Measurements from ENCODE around the gene DNM3. TPM values are rescaled to one million over a fixed set of nuclear protein-coding genes. Genes with fewer than 3 reads are reported as not detected.

The DNM3 gene
- polyA plus RNA-seq, 1 donor (not counting 4 experiments of a cell fraction or from before 2014, with no cell fraction given) = 2.0 TPM

- Histone ChIP-seq H3K79me2 (ENCODE audit: control insufficient read depth, insufficient read depth, low read length) (no peaks in the 10 kb centered on the region), H3K9me1 (ENCODE audit: control insufficient read depth, extremely low read depth, insufficient read depth, low read length) (no peaks in the 10 kb centered on the region), H3K4me2 (ENCODE audit: control insufficient read depth, extremely low read depth, insufficient read depth, low read depth, low read length) (no peak overlapping the region), H3K4me1 (ENCODE audit: control insufficient read depth, extremely low read depth, insufficient read depth, low read length) (peaks cover 30% of the 10 kb centered on the region), H3K36me3 (ENCODE audit: control insufficient read depth in 2 of 2, extremely low read depth in 1 of 2, insufficient read depth in 2 of 2, low read length in 2 of 2) (no peaks in the 10 kb centered on the region), H3K9me3 (ENCODE audit: control insufficient read depth, low read depth, low read length) (no peaks in the 10 kb centered on the region), H3K4me3 (ENCODE audit: control insufficient read depth in 2 of 3, extremely low read depth in 1 of 3, insufficient read depth in 2 of 3, low read depth in 1 of 3, low read length in 3 of 3) (no peak overlapping the region), H3K27me3 (ENCODE audit: control insufficient read depth, extremely low read depth, insufficient read depth, low read length) (no peaks in the 10 kb centered on the region), H3K27ac (ENCODE audit: control insufficient read depth, insufficient read depth, low read length) (no peak overlapping the region), H3K9ac (ENCODE audit: control insufficient read depth, extremely low read depth, insufficient read depth, low read length) (no peak overlapping the region), H2AFZ (ENCODE audit: control insufficient read depth, low read length) (no peak overlapping the region), H4K20me1 (ENCODE audit: control insufficient read depth, extremely low read depth, insufficient read depth, low read length) (no peaks in the 10 kb centered on the region)
- FAIRE-seq (no peak), DNase-seq (ENCODE audit: low read depth, low spot score) (no peak)
- dilution Hi-C loops (cut with MboI; ENCODE audit: extremely low pct_ligation_motif_present, low sequenced_read_pairs) = no loop called here
- no peak for TF ChIP-seq CTCF (optimal IDR thresholded peaks at IDR 0.05 in 1 of 3, IDR thresholded peaks at IDR 0.05 in 1 of 3, conservative IDR thresholded peaks at IDR 0.05 in 1 of 3; ENCODE audit: extremely low read depth in 1 of 3, insufficient read depth in 2 of 3, low read length in 3 of 3)
- no peak for TF ChIP-seq EZH2 (IDR thresholded peaks at IDR 0.05; ENCODE audit: low read length)
Observed at GRCh38 chr1:172141341-172141881, 300.1 kb downstream of the DNM3 start.

GRCh38 chr1:172142324-172142723 lies 301.0 kb downstream of the DNM3 start:
- Histone ChIP-seq H3K27ac (ENCODE audit: control insufficient read depth, insufficient read depth, low read length) (no peak overlapping the region), H2AFZ (ENCODE audit: control insufficient read depth, low read length) (no peak overlapping the region), H3K36me3 (ENCODE audit: control insufficient read depth in 2 of 2, extremely low read depth in 1 of 2, insufficient read depth in 2 of 2, low read length in 2 of 2) (no peaks in the 10 kb centered on the region), H3K4me3 (ENCODE audit: control insufficient read depth in 2 of 3, extremely low read depth in 1 of 3, insufficient read depth in 2 of 3, low read depth in 1 of 3, low read length in 3 of 3) (no peak overlapping the region), H3K9me3 (ENCODE audit: control insufficient read depth, low read depth, low read length) (no peaks in the 10 kb centered on the region), H3K9ac (ENCODE audit: control insufficient read depth, extremely low read depth, insufficient read depth, low read length) (no peak overlapping the region), H3K79me2 (ENCODE audit: control insufficient read depth, insufficient read depth, low read length) (no peaks in the 10 kb centered on the region), H4K20me1 (ENCODE audit: control insufficient read depth, extremely low read depth, insufficient read depth, low read length) (no peaks in the 10 kb centered on the region), H3K27me3 (ENCODE audit: control insufficient read depth, extremely low read depth, insufficient read depth, low read length) (no peaks in the 10 kb centered on the region), H3K4me2 (ENCODE audit: control insufficient read depth, extremely low read depth, insufficient read depth, low read depth, low read length) (no peak overlapping the region), H3K4me1 (ENCODE audit: control insufficient read depth, extremely low read depth, insufficient read depth, low read length) (peaks cover 39% of the 10 kb centered on the region), H3K9me1 (ENCODE audit: control insufficient read depth, extremely low read depth, insufficient read depth, low read length) (no peaks in the 10 kb centered on the region)
- dilution Hi-C loops (cut with MboI; ENCODE audit: extremely low pct_ligation_motif_present, low sequenced_read_pairs) = no loop called here
- DNase-seq (ENCODE audit: low read depth, low spot score) = no peak
- no peak for FAIRE-seq
- TF ChIP-seq CTCF (optimal IDR thresholded peaks at IDR 0.05 in 1 of 3, IDR thresholded peaks at IDR 0.05 in 1 of 3, conservative IDR thresholded peaks at IDR 0.05 in 1 of 3; ENCODE audit: extremely low read depth in 1 of 3, insufficient read depth in 2 of 3, low read length in 3 of 3) = no peak
- no peak for TF ChIP-seq EZH2 (IDR thresholded peaks at IDR 0.05; ENCODE audit: low read length)
